K562 (cell line): Measurements from ENCODE around the gene SERPINB12. TPM values are rescaled to one million over a fixed set of nuclear protein-coding genes. Genes with fewer than 3 reads are reported as not detected.

Experiments
- ATAC-seq: fragments of 200-7000 bp; cut with Tn5 transposase; 3 replicates; pipeline ENCODE4 v1.9.1; 2020; ENCODE audit warnings: moderate library complexity
- BruUV-seq: library from RNA; stranded (reverse); fragments of 400-500 nt; replicated peaks from 2 replicates; lab custom pipeline; 2021; lab: Mats Ljungman, UMichigan
- CTCF ChIA-PET: fragments of 300-600 bp; formaldehyde crosslinking; extraction: SDS; loops from one replicate; lab custom pipeline; 2021; ENCODE audit warnings: low intra/inter-chr PET ratio; lab: Yijun Ruan, JAX
- POLR2A ChIA-PET: fragments of 300-600, 350-650 bp; sonication (Branson Sonifier 250); formaldehyde crosslinking; extraction: SDS; loops from one replicate; lab custom pipeline; 2021; ENCODE audit warnings: antibody characterized with exemption, inconsistent platforms; lab: Yijun Ruan, JAX
- DNase-seq, 4 experiments: peaks; one replicate each; pipeline versions ENCODE4 v3.0.0 to v3.0.0-alpha.2; 2011 to 2018; ENCODE audit warnings: low spot score in 3 of 4, mixed read lengths in 3 of 4; ENCODE audit errors: extremely low read depth in 1 of 4
- FAIRE-seq: peaks from 2 replicates; lab custom pipeline; 2011; peaks lifted over from hg19 to GRCh38; lab: Jason Lieb, UNC
- H2AFZ ChIP-seq: 2 replicates; pipeline ENCODE4 v1.6.0; 2011; ENCODE audit warnings: low read depth, low read length, control low read depth, inconsistent platforms
- H3K27ac ChIP-seq: fragments of 200-600 bp; 3 replicates; pipeline ENCODE4 v1.8.0; 2011; ENCODE audit warnings: low read depth, mild to moderate bottlenecking, control low read depth, inconsistent platforms, low read length, moderate library complexity, mixed read lengths; ENCODE audit errors: extremely low read depth
- H3K27me3 ChIP-seq, 2 experiments: fragments of 300-600 bp in 1 of 2; 2 replicates in 1 of 2; 3 replicates in 1 of 2; pipeline versions ENCODE4 v1.6.0 to v1.8.0; 2011; ENCODE audit warnings: inconsistent platforms in 2 of 2, low read length in 2 of 2, mild to moderate bottlenecking in 1 of 2, mixed read lengths in 1 of 2, moderate library complexity in 1 of 2; ENCODE audit not compliant: control insufficient read depth in 2 of 2, insufficient read depth in 2 of 2
- H3K36me3 ChIP-seq: fragments of 300-600 bp; 3 replicates; pipeline ENCODE4 v1.8.0; 2011; ENCODE audit warnings: mild to moderate bottlenecking, low read length, inconsistent platforms; ENCODE audit not compliant: control insufficient read depth, insufficient read depth
- H3K4me1 ChIP-seq, 2 experiments: fragments of 200-600 bp in 1 of 2; replicated peaks in 1 of 2; 2 replicates in 1 of 2; 3 replicates in 1 of 2; pipeline versions ENCODE4 v1.5.1 to v1.8.0; 2011; ENCODE audit warnings: inconsistent platforms in 2 of 2, low read length in 2 of 2, mild to moderate bottlenecking in 1 of 2, mixed read lengths in 1 of 2, moderate library complexity in 1 of 2; ENCODE audit not compliant: control insufficient read depth in 2 of 2, insufficient read depth in 2 of 2
- H3K4me2 ChIP-seq: 2 replicates; pipeline ENCODE4 v1.6.1; 2011; ENCODE audit warnings: low read length, control low read depth, inconsistent platforms, mixed read lengths; ENCODE audit not compliant: insufficient read depth
- H3K4me3 ChIP-seq: fragments of 200-600 bp; sonication (generic), shearing (Covaris generic); 2 replicates; pipeline ENCODE4 v1.5.1; 2016; ENCODE audit warnings: control low read depth, inconsistent platforms
- H3K79me2 ChIP-seq: fragments of 200-600 bp; 3 replicates; pipeline ENCODE4 v1.8.0; 2011; ENCODE audit warnings: low read length, inconsistent platforms; ENCODE audit not compliant: control insufficient read depth, insufficient read depth
- H3K9ac ChIP-seq, 2 experiments: 2 replicates each; pipeline versions ENCODE4 v1.6.0 to v1.6.1; 2011; ENCODE audit warnings: low read depth in 2 of 2, low read length in 2 of 2, control low read depth in 1 of 2, inconsistent platforms in 1 of 2, mild to moderate bottlenecking in 1 of 2, mixed read lengths in 1 of 2; ENCODE audit not compliant: insufficient read depth in 1 of 2
- H3K9me1 ChIP-seq: one replicate; pipeline ENCODE4 v1.6.0; 2011; ENCODE audit warnings: inconsistent platforms, mild to moderate bottlenecking, low read length, moderate library complexity; ENCODE audit not compliant: control insufficient read depth, insufficient read depth
- H3K9me3 ChIP-seq: replicated peaks from 2 replicates; pipeline ENCODE4 v1.5.1; 2011; ENCODE audit warnings: low read depth, low read length, inconsistent platforms; ENCODE audit not compliant: control insufficient read depth, insufficient read depth
- H4K20me1 ChIP-seq: replicated peaks from 2 replicates; pipeline ENCODE4 v1.6.1; 2011; ENCODE audit warnings: low read length, inconsistent platforms, mixed read lengths; ENCODE audit not compliant: control insufficient read depth, insufficient read depth
- ATF3 ChIP-seq, 2 experiments: fragments of 450-650 bp in 1 of 2; sonication (generic) in 1 of 2; formaldehyde crosslinking in 1 of 2; IDR thresholded peaks in 1 of 2; conservative IDR thresholded peaks in 1 of 2; 2 replicates each; pipeline versions ENCODE4 v1.6.1 to v1.8.1; 2016 to 2023; ENCODE audit warnings: mild to moderate bottlenecking in 2 of 2, moderate library complexity in 2 of 2, inconsistent platforms in 1 of 2, missing genetic modification reagents in 1 of 2
- MLX ChIP-seq, 2 experiments: fragments of 450-650 bp in 1 of 2; sonication (generic) in 1 of 2; formaldehyde crosslinking; conservative IDR thresholded peaks; 2 replicates each; pipeline versions ENCODE4 v1.4.0 to v1.8.1; 2020 to 2022; ENCODE audit warnings: mild to moderate bottlenecking in 1 of 2, missing genetic modification reagents in 1 of 2
- MTA3 ChIP-seq: fragments of 450-650 bp; formaldehyde crosslinking; IDR thresholded peaks from 2 replicates; pipeline ENCODE4 v1.6.1; 2017; ENCODE audit warnings: mild to moderate bottlenecking, borderline replicate concordance
- MXI1 ChIP-seq: IDR thresholded peaks from 2 replicates; pipeline ENCODE4 v1.6.1; 2011; ENCODE audit warnings: low read depth, mild to moderate bottlenecking, improper control_type of control experiment, low read length
- NFXL1 ChIP-seq: fragments of 450-650 bp; formaldehyde crosslinking; IDR thresholded peaks from 2 replicates; pipeline ENCODE4 v1.4.0; 2021; ENCODE audit warnings: mild to moderate bottlenecking
- NR2F6 ChIP-seq: fragments of 450-650 bp; formaldehyde crosslinking; IDR thresholded peaks from 2 replicates; pipeline ENCODE4 v1.4.0; 2020; ENCODE audit warnings: mild to moderate bottlenecking
- NR3C1 ChIP-seq: sonication (generic); formaldehyde crosslinking; IDR thresholded peaks from 2 replicates; pipeline ENCODE4 v1.8.1; 2022; ENCODE audit warnings: missing genetic modification reagents
- TRIM24 ChIP-seq, 2 experiments: fragments of 450-650 bp; IDR thresholded peaks; 2 replicates each; pipeline ENCODE4 v1.6.1; 2016
- ZBED1 ChIP-seq: IDR thresholded peaks from 2 replicates; pipeline ENCODE4 v1.6.1; 2014
- ZBTB17 ChIP-seq: fragments of 450-650 bp; formaldehyde crosslinking; IDR thresholded peaks from 2 replicates; pipeline ENCODE4 v1.4.0; 2020; ENCODE audit warnings: mild to moderate bottlenecking
- WGBS: fragments of 100-300 bp; shearing (Covaris generic); methylation state at CpG from one replicate; pipeline ENCODE4 v1.1.6; 2016; ENCODE audit warnings: low coverage, mixed read lengths; ENCODE audit not compliant: insufficient coverage; ENCODE audit errors: missing lambda C conversion rate; 5-methylcytosine and 5-hydroxymethylcytosine counted together
- in situ Hi-C: fragments of 300-500 bp; cut with MboI; formaldehyde crosslinking; loops from 4 replicates; pipeline ENCODE4 v1.15.0; 2018; ENCODE audit warnings: inconsistent platforms, mixed read lengths
- intact Hi-C: fragments of 100-400 bp; cut with micrococcal nuclease; formaldehyde crosslinking; loops from 2 replicates; pipeline ENCODE4 v1.14.2; 2022
- polyA plus RNA-seq, 8 experiments: library from polyadenylated mRNA; depleted of rRNA in 4 of 8; stranded (reverse) in 5 of 8; unstranded in 3 of 8; fragments of >200 nt; fragmentation: Nextera tagmentation in 2 of 8; fragmentation: Illumina TruSeq in 1 of 8; extraction: Ambion mirVana in 2 of 8; extraction: Trizol in 1 of 8; gene quantifications; 2 replicates each; pipeline versions ENCODE4 v1.2.1 to v1.2.3, GENCODE V29; 2011 to 2014; ENCODE audit warnings: inconsistent platforms in 1 of 8, missing spikeins in 1 of 8
- total RNA-seq, 7 experiments: library from RNA; depleted of rRNA in 6 of 7; stranded (reverse); fragments of >200 nt in 6 of 7; fragmentation: Illumina TruSeq in 2 of 7; extraction: Trizol in 2 of 7; gene quantifications; 2 replicates each; pipeline versions ENCODE4 v1.2.1 to v1.2.3, GENCODE V29; 2011 to 2021; ENCODE audit warnings: low replicate concordance in 1 of 7

SERPINB12 gene
- total and polyA plus RNA-seq, 9 of the 15 experiments (the other 6 are each of a cell fraction or from before 2014, with no cell fraction given): not detected

DNA sequence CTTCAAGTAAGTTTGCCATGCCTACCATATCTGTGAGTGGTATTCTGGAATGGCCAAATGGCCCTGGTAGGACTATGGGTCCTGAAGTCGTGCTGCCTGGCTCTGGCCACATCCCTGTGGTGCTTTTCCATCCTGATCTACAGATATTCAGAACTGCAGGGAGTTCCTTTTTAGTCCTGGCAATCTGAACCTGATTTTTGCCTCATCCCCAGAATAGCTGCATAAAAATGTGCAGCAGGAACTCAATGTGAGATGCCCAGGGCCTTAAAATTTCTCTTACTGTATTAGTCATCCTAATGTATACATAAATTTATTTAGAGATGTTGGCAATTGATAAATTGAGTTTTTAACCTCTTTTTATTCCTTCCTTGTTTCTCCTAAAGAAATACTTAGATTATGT is 50.3 kb downstream of the SERPINB12 start:
- intact Hi-C loops (no loop called here), in situ Hi-C loops (no loop called here)
- Histone ChIP-seq H3K27me3 (no peaks in the 10 kb centered on the region), H3K4me1 (no peaks in the 10 kb centered on the region), H3K79me2 (no peaks in the 10 kb centered on the region), H3K36me3 (no peaks in the 10 kb centered on the region), H3K9ac (no peak overlapping the region), H2AFZ (no peak overlapping the region), H3K4me3 (no peak overlapping the region), H4K20me1 (no peaks in the 10 kb centered on the region), H3K9me3 (no peaks in the 10 kb centered on the region), H3K27ac (no peak overlapping the region), H3K4me2 (no peak overlapping the region), H3K9me1 (no peaks in the 10 kb centered on the region)
- FAIRE-seq: no peak
- DNase-seq: no peak
- CTCF ChIA-PET: no interaction called here
- BruUV-seq: no TSS peak
- no peak for ATAC-seq
- TF ChIP-seq NR3C1 (CRISPR knock-in tag): no peak
- no peak for TF ChIP-seq NR2F6 (CRISPR knock-in tag)
- TF ChIP-seq ZBTB17 (CRISPR knock-in tag): no peak
- no peak for TF ChIP-seq MXI1
- no peak for TF ChIP-seq ZBED1
- POLR2A ChIA-PET: no interaction called here
- WGBS: 0% methylated on average over 1 of the region's 1 CpG

- no peaks in the 10 kb centered on the region for H3K9me1 ChIP-seq
- no peaks in the 10 kb centered on the region for H3K36me3 ChIP-seq
- in situ Hi-C loops: no loop called here
- no peaks in the 10 kb centered on the region for H3K27me3 ChIP-seq
- no peak overlapping the region for H3K9ac ChIP-seq
- no TSS peak for BruUV-seq
- H3K4me3 ChIP-seq: no peak overlapping the region
- ATAC-seq (no peak), FAIRE-seq (no peak)
- POLR2A ChIA-PET: no interaction called here
- no peaks in the 10 kb centered on the region for H3K4me1 ChIP-seq
- H3K4me2 ChIP-seq: no peak overlapping the region
- no peak overlapping the region for H3K27ac ChIP-seq
- H2AFZ ChIP-seq: no peak overlapping the region
- TF ChIP-seq TRIM24 (IDR thresholded peaks at IDR 0.05) (no peak), MTA3 (no peak), MLX (CRISPR knock-in tag; conservative IDR thresholded peaks at IDR 0.05) (no peak), ATF3 (IDR thresholded peaks at IDR 0.05) (no peak), ATF3 (CRISPR knock-in tag; conservative IDR thresholded peaks at IDR 0.05) (no peak), NFXL1 (CRISPR knock-in tag) (no peak)
- TF ChIP-seq, all 486 proteins: peak for 0
- Histone ChIP-seq H3K9me3 (no peaks in the 10 kb centered on the region), H3K79me2 (no peaks in the 10 kb centered on the region), H4K20me1 (no peaks in the 10 kb centered on the region)
- CTCF ChIA-PET: no interaction called here
- intact Hi-C loops: no loop called here
- no peak for DNase-seq
- WGBS: 0% methylated on average over 9 of the region's 14 CpGs
These were observed 54.8 kb downstream of the SERPINB12 start for GRCh38 chr18:63596964-63597363.
